Hepatocyte (in vitro differentiated cells): Measurements from ENCODE around the gene ANKS1B.

Experiments
- EZH2phosphoT487 ChIP-seq: fragments of 200-600 bp; sonication (generic); IDR thresholded peaks from one replicate; pipeline ENCODE4 v1.6.1; 2018; ENCODE audit warnings: antibody characterized with exemption, mild to moderate bottlenecking, low read depth, moderate library complexity; ENCODE audit not compliant: unreplicated experiment, severe bottlenecking
- TF ChIP-seq, protein P1 (sequence below): fragments of 200-600 bp; sonication (generic); IDR thresholded peaks from 2 replicates; pipeline ENCODE4 v1.5.1; 2016; ENCODE audit warnings: antibody characterized with exemption, mild to moderate bottlenecking; ENCODE audit not compliant: poor library complexity

DNA sequence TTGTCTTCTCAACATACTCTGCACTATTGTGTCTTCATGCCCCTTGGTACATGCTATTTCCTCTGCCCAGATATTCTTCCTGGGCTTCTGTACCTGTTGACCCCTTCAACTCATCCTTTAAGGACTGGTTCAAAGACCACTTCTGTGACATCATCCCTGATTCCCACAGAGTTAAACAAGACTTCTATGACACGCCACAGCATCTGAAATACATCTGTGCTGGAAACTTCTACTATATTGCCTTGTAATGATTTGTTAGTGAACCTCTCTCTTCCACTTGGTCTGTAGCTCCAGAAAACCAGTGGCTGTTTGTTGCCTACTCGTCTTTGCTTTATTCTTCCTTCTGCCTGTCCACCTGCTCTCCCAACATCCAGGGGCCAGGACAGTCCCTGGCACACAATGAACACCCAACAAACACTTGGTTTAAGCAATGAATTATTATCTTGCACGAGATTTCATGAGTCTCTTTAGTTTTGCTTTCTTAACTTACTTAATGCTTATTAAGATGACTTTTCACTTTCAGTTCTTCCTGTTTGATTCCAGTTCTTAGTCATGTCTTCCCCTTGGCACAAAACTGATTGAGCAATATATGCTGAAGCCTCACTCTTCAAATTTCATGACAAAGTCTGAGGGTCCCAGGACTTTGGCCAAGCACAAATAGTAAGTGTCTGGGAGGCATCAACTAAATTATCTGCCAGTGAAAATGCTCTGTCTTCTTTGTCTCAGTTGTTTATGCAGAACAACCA, 853.8 kb downstream of the ANKS1B start:
- TF ChIP-seq, protein P1, sequence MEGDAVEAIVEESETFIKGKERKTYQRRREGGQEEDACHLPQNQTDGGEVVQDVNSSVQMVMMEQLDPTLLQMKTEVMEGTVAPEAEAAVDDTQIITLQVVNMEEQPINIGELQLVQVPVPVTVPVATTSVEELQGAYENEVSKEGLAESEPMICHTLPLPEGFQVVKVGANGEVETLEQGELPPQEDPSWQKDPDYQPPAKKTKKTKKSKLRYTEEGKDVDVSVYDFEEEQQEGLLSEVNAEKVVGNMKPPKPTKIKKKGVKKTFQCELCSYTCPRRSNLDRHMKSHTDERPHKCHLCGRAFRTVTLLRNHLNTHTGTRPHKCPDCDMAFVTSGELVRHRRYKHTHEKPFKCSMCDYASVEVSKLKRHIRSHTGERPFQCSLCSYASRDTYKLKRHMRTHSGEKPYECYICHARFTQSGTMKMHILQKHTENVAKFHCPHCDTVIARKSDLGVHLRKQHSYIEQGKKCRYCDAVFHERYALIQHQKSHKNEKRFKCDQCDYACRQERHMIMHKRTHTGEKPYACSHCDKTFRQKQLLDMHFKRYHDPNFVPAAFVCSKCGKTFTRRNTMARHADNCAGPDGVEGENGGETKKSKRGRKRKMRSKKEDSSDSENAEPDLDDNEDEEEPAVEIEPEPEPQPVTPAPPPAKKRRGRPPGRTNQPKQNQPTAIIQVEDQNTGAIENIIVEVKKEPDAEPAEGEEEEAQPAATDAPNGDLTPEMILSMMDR: no peak
- TF ChIP-seq EZH2phosphoT487: no peak
